Astrocyte (in vitro differentiated cells and primary cell): ENCODE data around the gene KIF26B. TPM values are rescaled to one million over a fixed set of nuclear protein-coding genes. Genes with fewer than 3 reads are reported as not detected.

Source experiments
- DNase-seq: peaks from one replicate; pipeline ENCODE4 v3.0.0-alpha.2; 2010; ENCODE audit warnings: low read depth
- FAIRE-seq: peaks from 2 replicates; lab custom pipeline; 2011; peaks lifted over from hg19 to GRCh38; lab: Jason Lieb, UNC
- H2AFZ ChIP-seq: 2 replicates; pipeline ENCODE4 v1.6.0; 2012; ENCODE audit warnings: low read depth, low read length, inconsistent platforms
- H3K27ac ChIP-seq: 2 replicates; pipeline ENCODE4 v1.5.1; 2011; ENCODE audit warnings: low read depth, low read length, inconsistent platforms
- H3K27me3 ChIP-seq: 2 replicates; pipeline ENCODE4 v1.6.0; 2011; ENCODE audit warnings: low read length, inconsistent platforms; ENCODE audit not compliant: insufficient read depth
- H3K36me3 ChIP-seq: 2 replicates; pipeline ENCODE4 v1.5.1; 2011; ENCODE audit warnings: low read length, inconsistent platforms; ENCODE audit not compliant: insufficient read depth
- H3K4me1 ChIP-seq: 2 replicates; pipeline ENCODE4 v1.5.1; 2011; ENCODE audit warnings: low read length, inconsistent platforms; ENCODE audit not compliant: insufficient read depth
- H3K4me2 ChIP-seq: 2 replicates; pipeline ENCODE4 v1.6.0; 2012; ENCODE audit warnings: low read length, inconsistent platforms
- H3K4me3 ChIP-seq: 2 replicates; pipeline ENCODE4 v1.5.1; 2011; ENCODE audit warnings: low read depth, mild to moderate bottlenecking, low read length, inconsistent platforms; ENCODE audit not compliant: insufficient read depth
- H3K79me2 ChIP-seq: 2 replicates; pipeline ENCODE4 v1.6.0; 2012; ENCODE audit warnings: mild to moderate bottlenecking, low read length, inconsistent platforms; ENCODE audit not compliant: insufficient read depth
- H3K9ac ChIP-seq: 2 replicates; pipeline ENCODE4 v1.6.0; 2012; ENCODE audit warnings: mild to moderate bottlenecking, low read length, inconsistent platforms
- H3K9me3 ChIP-seq: 2 replicates; pipeline ENCODE4 v1.5.1; 2012; ENCODE audit warnings: low read depth, mild to moderate bottlenecking, low read length, inconsistent platforms; ENCODE audit not compliant: insufficient read depth
- H4K20me1 ChIP-seq: 2 replicates; pipeline ENCODE4 v1.6.0; 2012; ENCODE audit warnings: low read length, inconsistent platforms; ENCODE audit not compliant: insufficient read depth
- H3K27ac Mint-ChIP-seq: one replicate; pipeline ENCODE4 v1.8.0; 2021; ENCODE audit warnings: mild to moderate bottlenecking, mixed read lengths; ENCODE audit not compliant: unreplicated experiment
- H3K27me3 Mint-ChIP-seq: one replicate; pipeline ENCODE4 v1.8.0; 2021; ENCODE audit warnings: low read depth, mixed read lengths; ENCODE audit not compliant: unreplicated experiment
- H3K36me3 Mint-ChIP-seq: one replicate; pipeline ENCODE4 v1.8.0; 2021; ENCODE audit warnings: low read depth, mixed read lengths; ENCODE audit not compliant: unreplicated experiment
- H3K4me1 Mint-ChIP-seq: one replicate; pipeline ENCODE4 v1.8.0; 2021; ENCODE audit warnings: low read depth, mixed read lengths; ENCODE audit not compliant: unreplicated experiment
- H3K4me3 Mint-ChIP-seq: one replicate; pipeline ENCODE4 v1.8.0; 2021; ENCODE audit warnings: mild to moderate bottlenecking, moderate library complexity, mixed read lengths; ENCODE audit not compliant: unreplicated experiment
- H3K9me3 Mint-ChIP-seq: one replicate; pipeline ENCODE4 v1.8.0; 2021; ENCODE audit warnings: mild to moderate bottlenecking, mixed read lengths; ENCODE audit not compliant: unreplicated experiment
- EZH2 ChIP-seq: IDR thresholded peaks from 2 replicates; pipeline ENCODE4 v1.6.1; 2012; ENCODE audit warnings: mild to moderate bottlenecking, low read length, inconsistent platforms; ENCODE audit not compliant: insufficient read depth
- total RNA-seq: library from RNA; stranded (reverse); gene quantifications from 2 replicates; pipeline ENCODE4 v1.2.1, GENCODE V29; 2021
- TF ChIP-seq, protein P1 (sequence below): IDR thresholded peaks from 2 replicates; pipeline ENCODE4 v1.5.1; 2011; ENCODE audit warnings: low read depth, mild to moderate bottlenecking, inconsistent platforms, low read length, moderate library complexity; ENCODE audit not compliant: insufficient read depth

KIF26B gene
- total RNA-seq, 1 donor from 2014 or later: 6.8 TPM

DNA sequence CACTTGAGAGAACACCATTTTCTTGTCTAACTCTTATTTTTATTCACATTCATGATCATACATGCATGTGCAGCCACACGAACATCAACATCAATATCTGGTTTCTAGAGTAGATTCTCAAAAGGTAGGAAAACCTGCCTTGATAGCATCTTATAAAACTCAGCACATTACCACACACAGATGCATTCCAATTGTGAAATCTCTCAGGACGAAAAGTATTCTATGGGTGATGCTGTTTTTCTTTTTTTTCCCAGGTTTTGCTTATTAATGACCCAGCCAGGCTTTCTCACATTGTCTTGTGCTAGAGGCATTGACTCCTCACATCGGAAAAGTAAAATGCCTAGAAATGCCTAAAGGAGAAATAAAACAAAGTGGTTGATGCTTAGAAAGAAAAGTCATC lies 562.8 kb downstream of the KIF26B start:
- Mint-ChIP-seq H3K9me3 (peaks cover 2% of the 10 kb centered on the region), H3K27me3 (no peaks in the 10 kb centered on the region), H3K4me1 (peaks cover 19% of the 10 kb centered on the region), H3K36me3 (peaks cover 7% of the 10 kb centered on the region), H3K27ac (no peak overlapping the region), H3K4me3 (no peak overlapping the region)
- DNase-seq (no peak), FAIRE-seq (no peak)
- Histone ChIP-seq H3K4me3 (no peak overlapping the region), H3K79me2 (no peaks in the 10 kb centered on the region), H3K27ac (no peak overlapping the region), H3K27me3 (no peaks in the 10 kb centered on the region), H3K4me2 (no peak overlapping the region), H3K36me3 (no peaks in the 10 kb centered on the region), H2AFZ (no peak overlapping the region), H3K9me3 (no peaks in the 10 kb centered on the region), H3K9ac (no peak overlapping the region), H4K20me1 (no peaks in the 10 kb centered on the region), H3K4me1 (peaks cover 18% of the 10 kb centered on the region)
- TF ChIP-seq, protein P1, sequence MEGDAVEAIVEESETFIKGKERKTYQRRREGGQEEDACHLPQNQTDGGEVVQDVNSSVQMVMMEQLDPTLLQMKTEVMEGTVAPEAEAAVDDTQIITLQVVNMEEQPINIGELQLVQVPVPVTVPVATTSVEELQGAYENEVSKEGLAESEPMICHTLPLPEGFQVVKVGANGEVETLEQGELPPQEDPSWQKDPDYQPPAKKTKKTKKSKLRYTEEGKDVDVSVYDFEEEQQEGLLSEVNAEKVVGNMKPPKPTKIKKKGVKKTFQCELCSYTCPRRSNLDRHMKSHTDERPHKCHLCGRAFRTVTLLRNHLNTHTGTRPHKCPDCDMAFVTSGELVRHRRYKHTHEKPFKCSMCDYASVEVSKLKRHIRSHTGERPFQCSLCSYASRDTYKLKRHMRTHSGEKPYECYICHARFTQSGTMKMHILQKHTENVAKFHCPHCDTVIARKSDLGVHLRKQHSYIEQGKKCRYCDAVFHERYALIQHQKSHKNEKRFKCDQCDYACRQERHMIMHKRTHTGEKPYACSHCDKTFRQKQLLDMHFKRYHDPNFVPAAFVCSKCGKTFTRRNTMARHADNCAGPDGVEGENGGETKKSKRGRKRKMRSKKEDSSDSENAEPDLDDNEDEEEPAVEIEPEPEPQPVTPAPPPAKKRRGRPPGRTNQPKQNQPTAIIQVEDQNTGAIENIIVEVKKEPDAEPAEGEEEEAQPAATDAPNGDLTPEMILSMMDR: no peak
- TF ChIP-seq EZH2: no peak

DNA sequence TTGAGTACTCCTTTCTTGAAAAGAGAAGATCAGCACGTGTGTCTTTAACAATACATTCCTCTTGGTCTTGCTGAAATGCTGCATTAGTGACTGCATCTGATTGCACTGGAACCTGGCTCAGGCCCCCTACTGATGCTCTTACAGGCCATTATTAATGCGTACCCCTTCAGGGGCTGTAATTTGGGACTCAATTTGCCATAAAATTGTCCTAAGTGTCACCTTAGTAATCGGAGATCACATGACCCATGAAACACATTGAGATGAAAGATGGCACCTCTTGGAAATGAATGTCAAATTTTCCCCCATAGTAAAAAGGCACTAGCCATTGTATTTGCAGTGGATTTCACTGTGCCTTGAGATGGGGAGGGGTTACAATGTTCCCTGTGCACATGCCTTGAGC lies 563.3 kb downstream of the KIF26B start:
- H3K27ac Mint-ChIP-seq: no peak overlapping the region
- H3K4me1 Mint-ChIP-seq: peaks cover 19% of the 10 kb centered on the region
- Histone ChIP-seq H2AFZ (no peak overlapping the region), H3K4me3 (no peak overlapping the region), H3K27ac (no peak overlapping the region), H3K9me3 (no peaks in the 10 kb centered on the region), H3K27me3 (no peaks in the 10 kb centered on the region), H4K20me1 (no peaks in the 10 kb centered on the region), H3K36me3 (no peaks in the 10 kb centered on the region), H3K4me2 (no peak overlapping the region), H3K4me1 (peaks cover 18% of the 10 kb centered on the region), H3K79me2 (no peaks in the 10 kb centered on the region), H3K9ac (no peak overlapping the region)
- H3K9me3 Mint-ChIP-seq: peaks cover 2% of the 10 kb centered on the region
- TF ChIP-seq, protein P1: no peak
- no peak for TF ChIP-seq EZH2
- FAIRE-seq (no peak), DNase-seq (no peak)
- no peak overlapping the region for H3K4me3 Mint-ChIP-seq
- H3K36me3 Mint-ChIP-seq: peaks cover 7% of the 10 kb centered on the region
- no peaks in the 10 kb centered on the region for H3K27me3 Mint-ChIP-seq

DNA sequence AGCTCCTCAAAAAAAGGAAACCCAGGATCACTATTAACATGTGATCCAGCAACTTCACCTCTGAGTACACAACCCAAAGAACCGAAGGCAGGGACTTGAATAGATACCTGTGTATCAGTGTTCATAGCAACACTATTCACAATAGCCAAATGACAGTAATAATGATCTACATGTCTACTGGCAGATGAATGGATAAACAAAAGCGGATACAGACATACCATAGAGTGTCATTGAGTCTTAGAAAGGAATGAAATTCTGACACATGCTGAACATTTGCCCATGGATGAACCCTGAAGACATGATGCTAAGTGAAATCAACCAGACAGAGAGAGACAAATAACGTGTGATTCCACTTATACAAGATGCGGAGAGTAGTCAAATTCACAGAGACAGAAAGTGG lies 564.2 kb downstream of the KIF26B start:
- Histone ChIP-seq H3K27me3 (no peaks in the 10 kb centered on the region), H3K79me2 (no peaks in the 10 kb centered on the region), H3K4me2 (no peak overlapping the region), H3K9ac (no peak overlapping the region), H3K4me1 (peaks cover 18% of the 10 kb centered on the region), H3K9me3 (no peaks in the 10 kb centered on the region), H4K20me1 (no peaks in the 10 kb centered on the region), H3K4me3 (no peak overlapping the region), H3K36me3 (no peaks in the 10 kb centered on the region), H2AFZ (no peak overlapping the region), H3K27ac (no peak overlapping the region)
- H3K4me3 Mint-ChIP-seq: no peak overlapping the region
- TF ChIP-seq, protein P1: no peak
- TF ChIP-seq EZH2: no peak
- H3K36me3 Mint-ChIP-seq: peaks cover 7% of the 10 kb centered on the region
- H3K27ac Mint-ChIP-seq: no peak overlapping the region
- FAIRE-seq: peak; percentile 17
- peaks cover 19% of the 10 kb centered on the region for H3K4me1 Mint-ChIP-seq
- no peaks in the 10 kb centered on the region for H3K27me3 Mint-ChIP-seq
- peaks cover 2% of the 10 kb centered on the region for H3K9me3 Mint-ChIP-seq
- no peak for DNase-seq
